Measurements from ENCODE around the gene DENND1B.
"Not testable (repeated sequence)": the region's sequence is repeated elsewhere in the genome, so short reads cannot be mapped to it uniquely, and the experiment has no call there.

The DENND1B gene

GRCh38 chr1:197783510-197783948 lies 8.2 kb upstream of the DENND1B start:
- DNase-seq = peak; percentile 36

GRCh38 chr1:197782722-197783360 lies 7.6 kb upstream of the DENND1B start:
- DNase-seq = no peak

- peak; percentile 36 for DNase-seq
Observed at GRCh38 chr1:197781968-197782721, 6.9 kb upstream of the DENND1B start.

- DNase-seq = no peak
Observed at GRCh38 chr1:197779921-197780320, 4.6 kb upstream of the DENND1B start.

- no peak for DNase-seq
Observed at GRCh38 chr1:197778366-197778945, 3.2 kb upstream of the DENND1B start.

GRCh38 chr1:197776351-197777105 lies 1.2 kb upstream of the DENND1B start:
- peak; percentile 42 for DNase-seq

- DNase-seq = peak; percentile 47
Observed at GRCh38 chr1:197774466-197775281, 606 bp downstream of the DENND1B start.

GRCh38 chr1:197773856-197774255 lies 1.4 kb downstream of the DENND1B start:
- no peak for DNase-seq

- DNase-seq = no peak
Observed at GRCh38 chr1:197771904-197772556, 3.2 kb downstream of the DENND1B start.

- no peak for DNase-seq
Observed at GRCh38 chr1:197771386-197771785, 3.9 kb downstream of the DENND1B start.

GRCh38 chr1:197770243-197770642 lies 5.0 kb downstream of the DENND1B start:
- DNase-seq = no peak

GRCh38 chr1:197769287-197769686 lies 6.0 kb downstream of the DENND1B start:
- DNase-seq = no peak

GRCh38 chr1:197768014-197768805 lies 7.1 kb downstream of the DENND1B start:
- DNase-seq = no peak

GRCh38 chr1:197763769-197764168 lies 11.5 kb downstream of the DENND1B start:
- no peak for DNase-seq

GRCh38 chr1:197763307-197763706 lies 12.0 kb downstream of the DENND1B start:
- DNase-seq = no peak

- no peak for DNase-seq
Observed at GRCh38 chr1:197761654-197762053, 13.6 kb downstream of the DENND1B start.

- DNase-seq = not testable (repeated sequence)
Observed at GRCh38 chr1:197755553-197755952, 19.7 kb downstream of the DENND1B start.

GRCh38 chr1:197752652-197753164 lies 22.6 kb downstream of the DENND1B start:
- DNase-seq = not testable (repeated sequence)

- no peak for DNase-seq
Observed at GRCh38 chr1:197750366-197750765, 24.9 kb downstream of the DENND1B start.

GRCh38 chr1:197745911-197746310 lies 29.4 kb downstream of the DENND1B start:
- DNase-seq = no peak

All from fibroblast of skin of scalp (primary cell).